ENCODE data around the gene P2RY2. TPM values are rescaled to one million over a fixed set of nuclear protein-coding genes. Genes with fewer than 3 reads are reported as not detected.

Gene P2RY2
- total RNA-seq, 1 donor from 2014 or later: 4.2 TPM

- Histone ChIP-seq H3K27me3 (ENCODE audit: control insufficient read depth, insufficient read depth, low read length) (no peaks in the 10 kb centered on the region), H3K36me3 (ENCODE audit: control insufficient read depth, insufficient read depth, low read length) (no peaks in the 10 kb centered on the region), H3K4me3 (ENCODE audit: low read depth, low read length) (no peak overlapping the region)
- DNase-seq (ENCODE audit: low read depth): no peak
- no peak for TF ChIP-seq CTCF (IDR thresholded peaks at IDR 0.05; ENCODE audit: insufficient read depth, low read length, poor library complexity, severe bottlenecking)
These were observed 14.8 kb upstream of the P2RY2 start for GRCh38 chr11:73203322-73203721.

GRCh38 chr11:73203790-73204189 lies 14.3 kb upstream of the P2RY2 start:
- Histone ChIP-seq H3K36me3 (ENCODE audit: control insufficient read depth, insufficient read depth, low read length) (no peaks in the 10 kb centered on the region), H3K4me3 (ENCODE audit: low read depth, low read length) (no peak overlapping the region), H3K27me3 (ENCODE audit: control insufficient read depth, insufficient read depth, low read length) (no peaks in the 10 kb centered on the region)
- DNase-seq (ENCODE audit: low read depth): no peak
- TF ChIP-seq CTCF (IDR thresholded peaks at IDR 0.05; ENCODE audit: insufficient read depth, low read length, poor library complexity, severe bottlenecking): no peak

GRCh38 chr11:73204711-73205121 lies 13.4 kb upstream of the P2RY2 start:
- no peak for TF ChIP-seq CTCF (IDR thresholded peaks at IDR 0.05; ENCODE audit: insufficient read depth, low read length, poor library complexity, severe bottlenecking)
- no peak for DNase-seq (ENCODE audit: low read depth)
- Histone ChIP-seq H3K4me3 (ENCODE audit: low read depth, low read length) (no peak overlapping the region), H3K27me3 (ENCODE audit: control insufficient read depth, insufficient read depth, low read length) (no peaks in the 10 kb centered on the region), H3K36me3 (ENCODE audit: control insufficient read depth, insufficient read depth, low read length) (no peaks in the 10 kb centered on the region)

- no peak overlapping the region for H3K4me3 ChIP-seq (ENCODE audit: low read depth, low read length)
- TF ChIP-seq CTCF (IDR thresholded peaks at IDR 0.05; ENCODE audit: insufficient read depth, low read length, poor library complexity, severe bottlenecking): no peak
- H3K27me3 ChIP-seq (ENCODE audit: control insufficient read depth, insufficient read depth, low read length): no peaks in the 10 kb centered on the region
- H3K36me3 ChIP-seq (ENCODE audit: control insufficient read depth, insufficient read depth, low read length): no peaks in the 10 kb centered on the region
- DNase-seq (ENCODE audit: low read depth): no peak
These were observed 12.3 kb upstream of the P2RY2 start for GRCh38 chr11:73205661-73206343.

GRCh38 chr11:73206801-73207200 lies 11.3 kb upstream of the P2RY2 start:
- DNase-seq (ENCODE audit: low read depth): no peak
- H3K27me3 ChIP-seq (ENCODE audit: control insufficient read depth, insufficient read depth, low read length): no peaks in the 10 kb centered on the region
- H3K36me3 ChIP-seq (ENCODE audit: control insufficient read depth, insufficient read depth, low read length): no peaks in the 10 kb centered on the region
- TF ChIP-seq CTCF (IDR thresholded peaks at IDR 0.05; ENCODE audit: insufficient read depth, low read length, poor library complexity, severe bottlenecking): no peak
- no peak overlapping the region for H3K4me3 ChIP-seq (ENCODE audit: low read depth, low read length)

GRCh38 chr11:73209892-73210291 lies 8.2 kb upstream of the P2RY2 start:
- no peaks in the 10 kb centered on the region for H3K36me3 ChIP-seq (ENCODE audit: control insufficient read depth, insufficient read depth, low read length)
- no peak overlapping the region for H3K4me3 ChIP-seq (ENCODE audit: low read depth, low read length)
- no peak for TF ChIP-seq CTCF (IDR thresholded peaks at IDR 0.05; ENCODE audit: insufficient read depth, low read length, poor library complexity, severe bottlenecking)
- no peak for DNase-seq (ENCODE audit: low read depth)
- H3K27me3 ChIP-seq (ENCODE audit: control insufficient read depth, insufficient read depth, low read length): no peaks in the 10 kb centered on the region

Data from kidney epithelial cell (primary cell).